Cardiac septum (tissue), 1 donor: ENCODE data around the gene PCDH1. TPM values are rescaled to one million over a fixed set of nuclear protein-coding genes. Genes with fewer than 3 reads are reported as not detected.

Experiments
- DNase-seq: peaks from one replicate; pipeline ENCODE4 v3.0.0-alpha.2; 2020; ENCODE audit warnings: low spot score
- intact Hi-C: fragments of 100-400 bp; cut with DNase I; formaldehyde crosslinking; loops from one replicate; pipeline ENCODE4 v1.14.0; 2022
- total RNA-seq: library from RNA; stranded (reverse); fragmentation: NEBNext Ultra II Directional; extraction: Animal tissue kit (Norgen Biotek cat#: 25700); gene quantifications from one replicate; pipeline ENCODE4 v1.2.1, GENCODE V29; 2021
- donor health status: DM: no; HTN: no; CAD: no.

PCDH1 gene
- total RNA-seq, 1 donor from 2014 or later = 16.9 TPM

- intact Hi-C loops = no loop called here
- no peak for DNase-seq
Measured at GRCh38 chr5:141844414-141845097, 33.7 kb downstream of the PCDH1 start.

DNA sequence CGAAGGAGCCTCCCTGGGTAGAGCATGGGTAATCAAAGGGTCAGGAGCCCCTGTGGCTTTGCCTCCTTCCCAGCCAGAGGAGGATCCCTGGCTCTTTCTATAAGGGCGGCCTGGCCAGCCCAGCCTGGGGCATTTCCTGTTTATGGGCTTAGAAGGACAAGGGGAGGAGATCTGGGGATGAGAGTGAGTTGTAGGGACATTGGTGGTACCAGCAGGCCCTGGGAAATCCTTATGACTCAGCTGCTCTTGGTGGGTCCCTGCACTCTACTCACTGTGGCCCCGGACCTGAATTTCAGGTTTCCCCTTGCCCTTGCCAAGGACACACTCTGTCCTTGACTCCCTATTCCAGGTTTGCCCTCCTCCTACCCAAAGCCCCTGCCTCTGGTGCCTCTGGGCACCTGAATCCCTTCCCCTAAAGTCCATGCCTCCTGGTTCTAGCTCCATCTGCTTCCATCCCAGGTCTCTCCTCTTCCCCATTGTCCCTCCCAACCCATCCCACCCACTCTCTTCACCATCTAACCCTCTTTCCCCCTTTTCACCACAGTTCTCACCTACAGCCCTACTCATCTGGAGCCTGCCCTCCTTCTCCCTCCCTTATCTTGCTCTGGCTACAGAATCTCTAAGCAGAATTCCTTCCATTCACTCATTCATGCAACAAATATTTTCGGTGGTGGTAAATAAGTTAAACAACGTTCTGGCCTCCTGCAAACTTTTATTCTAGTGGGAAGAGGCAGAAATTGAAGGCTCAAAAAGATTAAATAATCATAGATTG, 34.9 kb downstream of the PCDH1 start:
- intact Hi-C loops = no loop called here

DNA sequence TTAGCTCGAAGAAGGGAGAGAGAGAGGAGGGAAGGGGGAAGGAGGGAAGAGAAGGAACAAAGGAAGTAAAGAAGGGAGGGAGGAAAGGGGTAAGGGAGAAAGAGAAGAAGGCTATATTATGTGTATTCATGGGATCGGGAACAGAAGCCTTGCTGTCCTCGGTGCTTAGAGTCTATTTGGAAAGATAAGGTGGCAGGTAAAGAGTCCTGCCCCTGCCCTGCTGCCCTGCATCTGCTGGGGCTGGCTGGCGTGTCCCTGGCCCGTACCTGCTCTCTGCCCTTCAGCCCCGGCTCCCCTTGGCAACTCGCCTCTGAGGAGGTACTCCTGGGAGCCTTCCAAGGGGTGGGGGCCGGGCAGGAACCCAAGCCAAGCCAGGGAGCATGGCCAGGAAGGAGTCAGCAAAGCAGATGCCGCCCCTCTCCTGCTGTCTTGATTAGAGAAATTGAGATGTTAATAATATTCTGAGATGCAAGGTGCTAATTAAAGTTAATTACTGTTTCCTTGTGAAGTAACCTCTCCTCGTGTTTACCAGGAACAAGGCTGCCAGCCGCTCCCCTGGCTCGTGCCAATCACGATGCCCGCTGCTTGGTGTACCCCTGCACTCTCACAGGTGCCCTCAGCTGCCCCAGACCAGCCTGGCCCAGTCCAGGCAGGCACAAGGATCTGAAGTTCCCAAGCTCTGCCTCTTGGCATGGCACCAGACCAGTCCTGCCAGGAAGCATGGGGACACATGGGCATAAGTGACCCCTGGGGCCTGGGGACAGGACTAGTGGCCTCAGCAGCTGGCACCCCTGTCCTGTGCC, 36.6 kb downstream of the PCDH1 start:
- intact Hi-C loops = no loop called here
- no peak for DNase-seq

More for the DNA sequence above, 34.9 kb downstream of the PCDH1 start:
- DNase-seq = no peak

DNA sequence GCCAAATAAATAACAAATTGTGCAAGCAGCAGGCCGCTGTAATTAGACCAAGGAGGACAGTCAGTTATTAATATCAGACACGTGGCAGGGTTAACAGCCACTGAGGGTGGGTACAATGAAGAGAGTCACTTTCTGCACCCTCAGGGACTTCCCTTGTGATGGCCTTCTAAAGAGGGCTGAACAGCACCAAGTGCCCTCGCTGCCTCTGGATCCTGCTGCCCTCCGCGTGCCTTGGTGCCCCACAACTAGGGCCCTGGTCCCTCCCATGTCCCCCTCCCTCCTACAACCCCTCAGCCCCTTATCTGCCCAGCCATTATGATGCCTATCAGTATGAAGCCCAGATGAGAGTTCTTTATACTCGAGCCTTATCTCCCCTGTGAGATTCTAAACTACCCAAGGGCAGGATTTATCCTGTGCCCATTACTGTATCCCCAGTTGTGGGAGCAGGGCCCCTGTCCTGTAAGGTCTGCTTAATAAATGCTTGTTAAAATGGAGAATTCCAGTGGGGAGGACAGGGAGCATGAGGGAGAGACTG, 37.3 kb downstream of the PCDH1 start:
- no peak for DNase-seq
- intact Hi-C loops = no loop called here

DNA sequence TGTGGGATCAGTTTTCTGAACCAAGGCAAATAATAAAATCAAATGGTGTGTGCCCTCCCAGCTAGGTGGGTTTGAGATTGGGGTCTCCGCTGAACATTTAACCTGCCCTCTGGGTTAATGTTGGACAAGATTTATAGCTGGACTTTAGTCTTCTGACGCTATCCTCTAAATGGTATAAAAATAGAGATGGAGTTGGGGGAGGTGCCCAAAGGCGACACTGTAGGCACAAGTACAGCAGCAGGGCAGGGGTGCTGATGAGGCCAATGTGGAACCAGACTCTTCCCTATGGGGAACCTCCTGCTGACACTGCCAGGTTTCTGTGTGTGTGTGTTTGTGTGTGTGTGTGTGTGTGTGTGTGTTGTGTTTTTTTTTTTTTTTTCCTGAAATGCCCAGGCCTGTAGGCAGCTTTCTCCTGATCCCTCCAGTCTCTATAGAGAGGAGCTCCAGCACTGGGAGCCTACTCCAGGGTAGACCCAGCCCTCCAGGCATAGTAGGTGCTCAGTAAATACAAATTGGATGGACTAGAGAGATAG, 37.9 kb downstream of the PCDH1 start:
- intact Hi-C loops = no loop called here
- DNase-seq = no peak

DNA sequence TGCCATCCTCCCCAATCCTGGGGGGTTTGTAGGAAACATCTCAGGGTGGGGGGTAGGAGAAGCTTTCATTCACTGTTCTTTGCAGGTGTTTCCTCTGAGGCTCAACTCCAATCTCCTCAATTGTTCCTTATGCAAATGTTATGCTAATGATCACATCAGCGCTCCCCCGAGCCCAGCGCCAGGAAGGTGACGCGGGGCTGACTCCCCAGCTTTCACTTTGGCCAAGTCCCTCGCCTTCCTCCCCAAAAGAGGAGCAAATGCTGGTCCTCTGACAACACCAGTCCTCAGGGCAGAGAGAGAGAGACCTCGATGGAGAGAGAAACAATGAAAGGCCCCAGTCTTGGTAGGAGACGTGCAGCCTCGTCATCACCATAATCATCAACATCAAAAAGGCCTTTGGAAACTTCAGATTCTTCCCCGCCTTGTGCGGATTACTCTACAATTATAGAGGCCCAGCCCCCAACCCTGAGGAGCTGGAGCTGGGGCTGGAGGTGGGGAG, 39.1 kb downstream of the PCDH1 start:
- no peak for DNase-seq
- intact Hi-C loops = loop anchor here (5.0 kb wide), 1 partner anchor 38 kb away; the partner anchor contains the start of gene PCDH1

DNA sequence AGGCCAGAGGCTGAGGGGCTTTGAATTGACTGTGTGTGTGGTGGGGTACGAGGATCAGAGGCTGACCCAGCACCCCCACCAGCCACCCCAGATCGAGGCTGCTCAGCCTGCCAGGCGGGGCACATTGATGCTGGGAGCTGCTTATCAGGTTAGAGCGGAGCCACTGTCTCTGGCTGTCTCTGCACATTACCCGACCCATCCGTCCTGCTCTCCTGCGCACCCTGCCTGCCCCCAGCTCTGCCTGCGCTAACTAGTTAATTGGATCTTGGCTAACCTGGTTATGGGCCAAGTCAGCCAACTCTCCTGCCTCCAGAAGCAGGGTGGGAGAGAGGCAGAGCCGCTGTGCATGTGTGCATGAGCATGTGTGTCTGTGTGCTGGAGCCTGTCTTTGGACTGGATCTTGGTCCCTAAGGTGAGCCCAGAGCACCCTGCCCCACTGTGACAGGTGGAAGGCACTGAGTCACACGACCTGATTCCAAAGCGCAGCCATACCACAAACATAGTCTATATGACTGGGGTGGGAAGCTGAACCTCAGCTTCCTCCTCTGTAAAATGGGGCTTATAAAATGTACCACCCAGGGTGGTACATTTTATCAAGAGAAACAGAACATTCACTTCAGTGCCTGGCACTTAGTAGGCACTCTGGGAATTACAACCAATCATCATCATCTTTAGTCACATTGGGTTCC, 39.7 kb downstream of the PCDH1 start:
- DNase-seq = no peak
- intact Hi-C loops = loop anchor here (5.0 kb wide), 1 partner anchor 39 kb away; the partner anchor contains the start of gene PCDH1

- DNase-seq = no peak
- intact Hi-C loops = loop anchor here (5.0 kb wide), 1 partner anchor 41 kb away; the partner anchor contains the start of gene PCDH1
Measured at GRCh38 chr5:141835928-141836670, 42.1 kb downstream of the PCDH1 start.

GRCh38 chr5:141834331-141834730, 43.9 kb downstream of the PCDH1 start:
- intact Hi-C loops = no loop called here
- no peak for DNase-seq

DNA sequence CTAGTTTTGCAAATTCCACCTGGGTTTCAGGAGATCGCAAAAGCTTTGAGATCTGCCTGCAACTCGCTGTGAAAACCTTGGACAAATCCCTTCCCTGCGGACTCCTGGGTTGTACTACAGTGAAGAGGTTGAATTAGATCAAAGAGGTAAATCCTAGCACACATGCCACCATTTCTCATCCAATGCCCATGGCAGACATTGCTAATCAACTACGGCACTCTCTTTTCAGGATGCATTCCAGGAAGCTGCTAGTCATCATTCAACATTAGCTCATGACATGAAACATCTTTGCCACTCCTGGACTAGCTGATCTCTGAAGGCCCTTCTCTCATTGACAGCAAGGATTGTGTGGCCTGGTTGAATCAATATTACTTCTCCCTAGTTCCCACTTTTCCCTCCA, 46.1 kb downstream of the PCDH1 start:
- no peak for DNase-seq
- intact Hi-C loops = no loop called here

- intact Hi-C loops = no loop called here
- no peak for DNase-seq
Measured at GRCh38 chr5:141828162-141828561, 50.0 kb downstream of the PCDH1 start.

DNA sequence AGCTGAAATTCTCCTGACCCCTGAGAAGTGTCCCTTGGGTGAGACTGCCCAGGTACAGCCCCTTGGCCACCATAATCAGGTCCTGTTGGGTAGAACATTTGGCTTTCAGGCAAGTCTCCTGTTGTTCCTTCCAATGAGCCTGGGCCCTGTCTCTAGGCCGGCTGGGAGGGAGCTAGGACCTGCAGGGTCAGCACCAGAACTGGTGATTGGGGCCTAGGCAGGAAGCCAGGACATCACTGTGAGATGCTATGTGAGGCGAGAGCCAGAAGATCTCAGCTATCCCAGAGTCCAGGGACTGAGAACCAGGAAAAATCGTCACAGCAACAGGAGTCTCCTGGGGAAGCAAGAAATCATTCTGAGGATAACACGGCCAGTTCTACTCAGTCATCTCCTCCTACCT, 51.5 kb downstream of the PCDH1 start:
- intact Hi-C loops = no loop called here
- DNase-seq = peak; percentile 81

DNA sequence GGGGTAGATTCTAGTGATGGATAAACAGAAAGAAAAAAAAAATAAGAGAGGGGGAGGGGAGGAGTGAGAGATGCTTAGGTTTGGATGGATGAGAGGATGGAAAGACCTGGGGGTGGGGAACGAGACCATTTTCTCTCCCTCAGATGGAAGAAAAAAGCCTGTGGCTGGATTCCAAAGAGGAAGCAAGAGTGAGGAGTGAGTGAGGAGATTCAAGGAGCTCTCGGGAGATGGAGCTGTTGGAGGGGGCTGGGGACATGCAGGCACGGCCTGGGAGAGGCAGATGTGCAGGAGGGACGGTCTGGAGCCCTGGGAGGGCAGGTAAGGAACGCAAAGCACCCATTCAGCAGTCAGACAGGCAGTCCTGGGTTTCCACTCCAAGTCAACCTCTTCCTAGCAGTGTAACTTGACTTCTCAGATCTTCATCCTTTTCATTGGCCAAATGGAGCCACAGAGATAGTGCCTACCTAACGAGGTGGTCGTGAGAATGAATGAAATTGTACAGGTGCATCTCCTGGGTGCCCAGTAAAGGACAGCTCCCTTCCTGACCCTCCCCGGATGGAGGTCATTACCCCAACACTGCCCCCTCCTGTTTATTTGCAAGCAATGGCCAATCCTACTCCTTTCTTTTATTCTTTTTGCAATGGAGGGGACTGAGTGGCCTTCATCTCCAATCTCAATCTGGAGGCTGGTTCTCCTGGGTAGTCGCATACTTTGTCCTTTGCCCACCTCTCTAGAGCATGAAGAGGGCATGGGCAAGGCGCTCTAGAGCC, 52.2 kb downstream of the PCDH1 start:
- DNase-seq = no peak
- intact Hi-C loops = no loop called here

- DNase-seq = no peak
- intact Hi-C loops = no loop called here
Measured at GRCh38 chr5:141825241-141825671, 53.0 kb downstream of the PCDH1 start.

DNA sequence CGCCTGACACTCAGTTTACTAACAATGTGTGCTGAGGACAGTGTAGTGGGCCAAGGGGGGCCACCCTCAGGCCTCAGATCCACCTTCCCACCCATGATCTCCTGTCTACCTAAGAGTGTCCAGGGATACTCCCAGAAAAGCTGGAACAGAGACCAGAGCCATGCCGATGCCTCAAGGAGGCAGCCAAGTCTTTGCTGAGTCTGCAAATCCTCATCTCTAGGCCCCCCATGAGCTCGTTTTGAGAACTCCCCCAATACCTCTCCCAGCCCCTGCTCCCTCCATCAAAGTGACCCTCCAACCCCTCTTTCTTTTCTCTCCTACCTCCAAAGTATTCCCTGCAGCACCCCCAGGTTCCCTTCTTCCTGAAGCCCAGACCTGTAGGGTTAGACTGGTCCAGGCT, 53.5 kb downstream of the PCDH1 start:
- intact Hi-C loops = no loop called here

DNA sequence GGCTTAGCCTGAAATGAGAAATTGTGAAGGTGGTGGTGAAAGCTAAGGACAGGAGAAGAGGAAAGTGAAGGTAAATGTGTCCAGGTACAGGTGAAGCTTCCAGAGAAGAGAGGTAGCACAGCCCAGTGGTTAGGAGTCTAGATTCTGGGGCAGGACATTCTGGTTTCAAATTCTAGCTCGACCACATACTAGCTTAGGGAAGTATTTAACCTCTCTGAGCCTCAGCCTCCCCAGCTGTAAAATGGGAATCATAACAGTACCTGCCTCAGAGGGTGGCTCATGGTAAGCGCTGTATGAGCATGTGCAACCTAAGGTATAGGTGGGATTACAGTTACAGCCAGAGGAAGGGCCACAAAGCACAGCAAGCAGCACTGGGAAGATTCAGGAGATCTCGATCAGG, 55.2 kb downstream of the PCDH1 start:
- no peak for DNase-seq
- intact Hi-C loops = no loop called here

More for the DNA sequence above, 53.5 kb downstream of the PCDH1 start:
- DNase-seq = no peak

- intact Hi-C loops = no loop called here
- no peak for DNase-seq
Measured at GRCh38 chr5:141822144-141822543, 56.1 kb downstream of the PCDH1 start.
